ENCODE measurements around the gene C1orf74.

The C1orf74 gene

DNA sequence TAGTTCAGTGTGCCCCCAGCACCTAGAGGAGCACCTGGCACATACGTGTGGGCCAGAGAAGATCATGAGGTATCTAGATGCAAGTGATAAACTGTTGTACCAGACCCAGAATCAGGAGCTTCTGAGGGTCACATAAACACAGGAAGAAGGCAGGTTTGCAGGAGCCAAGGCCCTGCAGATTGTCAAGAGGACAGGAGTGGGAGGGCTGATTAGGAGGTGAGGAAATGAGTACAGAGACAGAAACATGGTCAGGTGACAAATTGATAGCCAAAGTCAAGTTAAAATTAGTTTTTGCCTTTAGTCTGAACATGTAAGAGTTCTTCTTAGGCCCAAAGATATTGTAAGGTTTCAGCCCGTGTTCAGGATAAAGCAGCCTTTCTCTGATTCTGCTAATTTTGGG lies 42.5 kb downstream of the C1orf74 start:
- no peak for DNase-seq

GRCh38 chr1:209741193-209741592 lies 43.2 kb downstream of the C1orf74 start:
- DNase-seq: no peak

DNA sequence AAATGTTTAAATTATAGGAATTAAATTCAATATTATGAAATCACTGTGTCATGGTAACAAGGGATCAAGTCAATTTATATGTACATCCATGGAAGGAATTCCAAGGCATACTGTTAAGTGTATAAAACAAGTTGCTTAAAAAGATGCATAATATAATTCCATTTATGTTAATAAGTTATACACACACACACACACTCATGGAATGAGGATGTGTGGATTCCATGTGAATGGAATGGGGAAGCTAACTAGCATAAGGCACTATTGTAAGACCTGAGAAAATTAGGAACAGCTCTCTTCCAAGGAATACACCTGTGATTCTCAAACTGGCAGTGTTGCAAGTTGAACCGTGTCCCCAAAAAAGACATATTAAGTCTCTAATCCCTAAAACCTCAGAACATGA lies 46.1 kb downstream of the C1orf74 start:
- no peak for DNase-seq

DNA sequence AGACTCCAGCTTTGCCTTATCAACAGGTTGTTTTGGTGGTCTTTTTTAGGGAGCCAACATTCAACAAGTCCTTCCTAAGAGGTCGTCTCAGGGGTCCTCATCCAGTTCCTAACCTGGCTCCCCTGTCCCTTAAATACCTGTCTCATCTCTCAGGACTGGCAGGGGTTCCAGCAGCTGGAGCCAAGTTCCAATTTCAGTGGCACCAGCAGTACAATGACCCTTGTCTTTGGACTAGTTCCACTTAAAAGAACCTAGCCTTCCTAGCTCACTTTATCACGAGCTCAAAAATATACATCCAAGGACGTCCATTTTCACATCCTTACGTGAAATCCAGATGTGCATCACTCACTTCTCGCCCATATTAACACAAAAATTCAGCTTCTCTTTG lies 47.2 kb downstream of the C1orf74 start:
- no peak for DNase-seq

- no peak for DNase-seq
These were observed 47.8 kb downstream of the C1orf74 start for GRCh38 chr1:209736490-209737117.

DNA sequence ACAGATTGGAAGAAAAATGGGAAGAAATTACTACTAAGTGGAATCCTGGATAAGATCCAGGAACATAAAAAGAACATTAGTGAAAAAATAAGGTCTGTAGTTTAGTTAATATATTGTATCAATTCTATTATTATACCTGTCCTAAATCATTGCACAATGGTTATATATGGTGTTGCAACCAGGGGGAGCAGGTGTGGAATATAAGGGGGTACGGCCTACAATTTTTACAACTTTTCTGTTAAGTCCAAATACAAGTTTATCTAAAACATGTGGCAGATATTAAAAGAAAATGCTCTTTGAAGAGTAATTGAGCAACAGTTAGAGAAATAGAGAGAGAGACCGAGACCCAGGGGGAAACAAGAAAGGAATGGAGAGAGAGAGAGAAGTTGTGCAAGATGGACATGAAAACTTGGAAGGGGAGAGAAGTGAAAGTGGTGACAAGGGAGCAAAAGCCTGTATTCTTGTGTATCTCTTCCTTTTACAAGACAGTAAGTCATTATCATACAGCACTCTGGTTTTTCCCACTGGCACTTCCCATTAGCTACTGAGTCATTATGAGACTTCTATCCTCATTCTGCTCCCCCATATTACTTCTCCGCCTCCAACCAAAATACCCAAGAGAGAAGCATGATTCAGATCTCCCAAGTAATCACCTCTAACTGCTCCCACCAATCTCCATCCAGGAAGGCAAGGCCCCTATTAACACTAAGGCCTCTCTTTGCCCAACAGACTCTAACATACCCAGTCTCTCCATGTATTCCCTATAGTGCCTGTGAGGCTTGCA lies 50.8 kb downstream of the C1orf74 start:
- DNase-seq: no peak

- no peak for DNase-seq
These were observed 51.6 kb downstream of the C1orf74 start for GRCh38 chr1:209732725-209733124.

- DNase-seq: no peak
These were observed 54.9 kb downstream of the C1orf74 start for GRCh38 chr1:209729436-209729835.
